Measurements from ENCODE around the gene FBP2.

Gene FBP2

DNA sequence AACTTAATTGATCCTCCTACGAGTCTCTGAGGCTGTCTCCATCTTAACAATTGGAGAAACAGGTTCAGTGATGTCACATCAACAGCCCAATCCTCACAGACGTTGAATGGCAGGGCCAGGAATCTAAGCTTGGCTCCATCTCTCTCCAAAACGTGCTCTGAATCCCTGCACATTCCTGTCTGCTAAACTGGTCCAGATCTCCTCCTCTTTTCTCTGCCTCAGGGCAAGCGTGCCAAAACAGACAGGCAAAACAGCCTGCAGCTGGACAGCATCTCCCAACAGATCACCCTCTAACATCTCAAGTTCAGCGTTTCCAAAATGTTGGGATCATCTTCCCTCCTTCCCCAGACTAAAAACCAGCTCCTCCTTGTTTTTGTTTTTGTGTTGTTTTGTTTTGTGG lies 39.1 kb upstream of the FBP2 start:
- H3K4me3 ChIP-seq (replicated peaks; ENCODE audit: low read depth, low read length) = no peak overlapping the region
- no peak for DNase-seq (ENCODE audit: extremely low read depth, low read depth)
- TF ChIP-seq, protein P1, sequence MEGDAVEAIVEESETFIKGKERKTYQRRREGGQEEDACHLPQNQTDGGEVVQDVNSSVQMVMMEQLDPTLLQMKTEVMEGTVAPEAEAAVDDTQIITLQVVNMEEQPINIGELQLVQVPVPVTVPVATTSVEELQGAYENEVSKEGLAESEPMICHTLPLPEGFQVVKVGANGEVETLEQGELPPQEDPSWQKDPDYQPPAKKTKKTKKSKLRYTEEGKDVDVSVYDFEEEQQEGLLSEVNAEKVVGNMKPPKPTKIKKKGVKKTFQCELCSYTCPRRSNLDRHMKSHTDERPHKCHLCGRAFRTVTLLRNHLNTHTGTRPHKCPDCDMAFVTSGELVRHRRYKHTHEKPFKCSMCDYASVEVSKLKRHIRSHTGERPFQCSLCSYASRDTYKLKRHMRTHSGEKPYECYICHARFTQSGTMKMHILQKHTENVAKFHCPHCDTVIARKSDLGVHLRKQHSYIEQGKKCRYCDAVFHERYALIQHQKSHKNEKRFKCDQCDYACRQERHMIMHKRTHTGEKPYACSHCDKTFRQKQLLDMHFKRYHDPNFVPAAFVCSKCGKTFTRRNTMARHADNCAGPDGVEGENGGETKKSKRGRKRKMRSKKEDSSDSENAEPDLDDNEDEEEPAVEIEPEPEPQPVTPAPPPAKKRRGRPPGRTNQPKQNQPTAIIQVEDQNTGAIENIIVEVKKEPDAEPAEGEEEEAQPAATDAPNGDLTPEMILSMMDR (IDR thresholded peaks at IDR 0.05; ENCODE audit: low read depth, low read length, missing control alignments) = no peak

DNA sequence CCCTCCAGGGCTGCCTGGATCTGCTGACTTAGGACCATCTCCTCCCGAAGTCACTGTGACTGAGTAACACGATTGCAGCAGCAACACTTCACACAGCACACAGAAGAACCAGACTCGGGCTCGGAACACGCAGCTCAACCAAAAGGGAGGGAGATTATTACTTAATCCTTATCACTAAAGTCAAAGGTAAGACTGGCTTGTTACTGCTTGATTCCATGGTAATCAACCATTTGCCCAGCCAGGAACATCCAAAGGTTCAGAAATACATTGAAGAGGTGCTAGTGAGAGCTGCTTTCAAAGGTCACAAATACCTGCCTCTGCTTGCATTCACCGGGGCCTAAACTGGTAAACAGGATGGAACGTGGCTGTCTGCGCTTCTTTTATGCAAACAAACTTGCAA lies 38.0 kb upstream of the FBP2 start:
- DNase-seq (ENCODE audit: extremely low read depth, low read depth) = no peak
- no peak overlapping the region for H3K4me3 ChIP-seq (replicated peaks; ENCODE audit: low read depth, low read length)
- TF ChIP-seq, protein P1 (IDR thresholded peaks at IDR 0.05; ENCODE audit: low read depth, low read length, missing control alignments) = no peak

DNA sequence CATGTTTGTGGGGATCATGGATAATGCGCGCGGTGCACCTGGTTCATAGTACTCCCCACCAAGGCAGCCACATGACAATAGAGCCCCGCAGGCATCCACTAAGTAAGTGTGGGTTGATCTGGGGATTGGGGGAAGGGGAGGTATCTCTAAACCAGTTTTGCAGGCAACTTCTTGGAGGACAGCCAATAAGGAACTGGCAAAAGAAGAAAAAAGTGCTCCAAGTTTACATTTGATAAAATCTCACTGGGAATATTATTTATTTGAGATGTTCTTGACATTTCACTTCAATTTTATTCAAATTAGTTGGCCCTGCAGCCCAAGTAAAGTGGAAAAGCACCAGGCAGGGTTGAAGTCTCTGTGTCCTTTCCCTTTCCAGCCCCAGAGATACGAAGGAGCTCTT lies 37.2 kb upstream of the FBP2 start:
- DNase-seq (ENCODE audit: extremely low read depth, low read depth) = no peak
- TF ChIP-seq, protein P1 (IDR thresholded peaks at IDR 0.05; ENCODE audit: low read depth, low read length, missing control alignments) = no peak
- no peak overlapping the region for H3K4me3 ChIP-seq (replicated peaks; ENCODE audit: low read depth, low read length)

DNA sequence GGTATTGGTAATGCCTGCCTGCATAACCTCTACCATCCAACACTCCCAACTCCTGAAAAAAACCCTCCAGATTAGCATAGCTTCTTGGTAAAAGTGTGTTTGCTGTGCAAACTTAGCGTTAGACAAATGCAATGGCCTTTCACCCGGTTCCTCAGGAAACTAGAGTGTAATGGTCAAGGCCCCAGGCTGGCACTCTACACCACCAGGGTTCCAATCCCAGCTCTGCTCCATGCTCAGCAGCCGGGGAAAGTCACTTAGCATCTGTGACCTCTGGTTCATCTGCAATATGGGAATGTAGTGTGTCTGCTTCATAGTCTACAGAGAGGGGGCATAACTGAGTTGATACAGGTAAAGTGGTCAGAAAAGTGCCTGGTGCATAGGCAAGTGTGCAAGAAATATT lies 36.7 kb upstream of the FBP2 start:
- TF ChIP-seq, protein P1 (IDR thresholded peaks at IDR 0.05; ENCODE audit: low read depth, low read length, missing control alignments) = no peak
- H3K4me3 ChIP-seq (replicated peaks; ENCODE audit: low read depth, low read length) = no peak overlapping the region
- DNase-seq (ENCODE audit: extremely low read depth, low read depth) = no peak

DNA sequence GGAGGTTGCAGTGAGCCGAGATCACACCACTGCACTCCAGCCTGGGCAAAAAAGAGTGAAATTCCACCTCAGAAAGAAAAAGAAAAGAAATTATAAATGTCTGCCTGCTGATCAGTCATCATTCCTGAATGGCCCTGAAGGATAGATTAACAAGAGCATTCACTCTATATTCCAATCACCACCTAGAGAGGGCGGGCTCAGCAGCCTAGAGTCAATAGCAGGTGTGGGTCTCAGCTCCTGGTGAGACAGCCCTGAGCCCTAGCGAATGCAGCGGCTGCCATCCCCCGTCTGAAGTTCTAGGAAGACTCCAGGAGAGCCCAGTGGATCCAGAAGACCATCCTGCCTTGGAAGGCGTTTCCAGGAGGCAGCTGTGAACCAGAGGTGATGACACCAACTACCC lies 33.7 kb upstream of the FBP2 start:
- no peak for DNase-seq (ENCODE audit: extremely low read depth, low read depth)
- TF ChIP-seq, protein P1 (IDR thresholded peaks at IDR 0.05; ENCODE audit: low read depth, low read length, missing control alignments) = no peak
- H3K4me3 ChIP-seq (replicated peaks; ENCODE audit: low read depth, low read length) = no peak overlapping the region

DNA sequence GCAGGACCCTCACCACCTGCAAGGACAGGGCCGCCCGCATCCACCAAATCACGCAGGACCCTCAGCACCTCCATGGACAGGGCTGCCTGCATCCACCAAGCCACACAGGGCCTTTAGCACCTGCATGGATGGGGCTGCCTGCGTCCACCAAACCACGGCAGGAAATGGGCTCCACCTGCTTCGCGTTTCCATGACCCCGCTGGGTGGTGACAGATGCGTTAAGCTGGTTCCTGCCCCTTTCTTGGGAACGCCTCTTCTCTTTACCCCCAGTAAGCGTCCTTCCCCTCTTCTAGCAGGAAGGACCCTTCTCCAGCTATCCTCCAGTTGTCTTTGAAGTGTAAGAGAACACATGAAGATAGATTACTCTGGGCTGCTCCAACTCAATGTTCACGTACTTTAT lies 32.2 kb upstream of the FBP2 start:
- TF ChIP-seq, protein P1 (IDR thresholded peaks at IDR 0.05; ENCODE audit: low read depth, low read length, missing control alignments) = no peak
- no peak for DNase-seq (ENCODE audit: extremely low read depth, low read depth)
- no peak overlapping the region for H3K4me3 ChIP-seq (replicated peaks; ENCODE audit: low read depth, low read length)

DNA sequence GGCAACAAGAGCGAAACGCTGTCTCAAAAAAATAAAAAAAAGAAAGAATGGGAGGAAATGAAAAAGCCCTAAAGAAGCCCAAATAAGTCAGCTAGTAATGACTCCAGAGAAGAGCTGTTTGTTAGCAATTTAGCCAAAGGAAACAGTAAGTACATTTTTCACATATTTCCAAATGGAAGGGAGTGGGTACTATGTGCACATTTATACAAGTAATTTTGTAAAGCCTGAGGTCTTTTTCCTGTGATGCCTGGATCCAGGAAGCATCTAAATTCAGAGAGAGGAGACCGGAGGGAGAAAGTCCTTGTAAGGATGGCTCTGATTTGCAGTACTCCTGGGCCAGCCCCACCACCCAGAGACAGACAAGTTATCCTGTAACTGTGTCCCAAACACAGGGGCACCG lies 31.0 kb upstream of the FBP2 start:
- H3K4me3 ChIP-seq (replicated peaks; ENCODE audit: low read depth, low read length) = no peak overlapping the region
- DNase-seq (ENCODE audit: extremely low read depth, low read depth) = no peak
- TF ChIP-seq, protein P1 (IDR thresholded peaks at IDR 0.05; ENCODE audit: low read depth, low read length, missing control alignments) = no peak
